A673 (cell line): ENCODE data around the gene TSR3.

Source experiments
- CTCF ChIP-seq: fragments of 300-800, 200-600 bp; sonication (generic); conservative IDR thresholded peaks from 2 replicates; pipeline ENCODE4 v1.5.1; 2017; ENCODE audit warnings: low read depth, mild to moderate bottlenecking, antibody characterized with exemption, low read length, moderate library complexity, mixed read lengths
- EZH2 ChIP-seq: fragments of 200-600 bp; sonication (generic); IDR thresholded peaks from 2 replicates; pipeline ENCODE4 v1.6.1; 2017; ENCODE audit warnings: borderline replicate concordance, low read depth, mild to moderate bottlenecking, mixed read lengths, antibody characterized with exemption, low read length; ENCODE audit not compliant: poor library complexity, severe bottlenecking

- TF ChIP-seq CTCF (no peak), EZH2 (no peak)
Measured at GRCh38 chr16:1334739-1335138, 16.9 kb downstream of the TSR3 start.
